C1 segment of cervical spinal cord (tissue), 14 donors: ENCODE data around the gene SLAMF9.

Experiments used
- DNase-seq, 14 donors: peaks; one replicate each; lab custom pipeline; 2025; lab: John Stamatoyannopoulos, UW

The SLAMF9 gene

DNA sequence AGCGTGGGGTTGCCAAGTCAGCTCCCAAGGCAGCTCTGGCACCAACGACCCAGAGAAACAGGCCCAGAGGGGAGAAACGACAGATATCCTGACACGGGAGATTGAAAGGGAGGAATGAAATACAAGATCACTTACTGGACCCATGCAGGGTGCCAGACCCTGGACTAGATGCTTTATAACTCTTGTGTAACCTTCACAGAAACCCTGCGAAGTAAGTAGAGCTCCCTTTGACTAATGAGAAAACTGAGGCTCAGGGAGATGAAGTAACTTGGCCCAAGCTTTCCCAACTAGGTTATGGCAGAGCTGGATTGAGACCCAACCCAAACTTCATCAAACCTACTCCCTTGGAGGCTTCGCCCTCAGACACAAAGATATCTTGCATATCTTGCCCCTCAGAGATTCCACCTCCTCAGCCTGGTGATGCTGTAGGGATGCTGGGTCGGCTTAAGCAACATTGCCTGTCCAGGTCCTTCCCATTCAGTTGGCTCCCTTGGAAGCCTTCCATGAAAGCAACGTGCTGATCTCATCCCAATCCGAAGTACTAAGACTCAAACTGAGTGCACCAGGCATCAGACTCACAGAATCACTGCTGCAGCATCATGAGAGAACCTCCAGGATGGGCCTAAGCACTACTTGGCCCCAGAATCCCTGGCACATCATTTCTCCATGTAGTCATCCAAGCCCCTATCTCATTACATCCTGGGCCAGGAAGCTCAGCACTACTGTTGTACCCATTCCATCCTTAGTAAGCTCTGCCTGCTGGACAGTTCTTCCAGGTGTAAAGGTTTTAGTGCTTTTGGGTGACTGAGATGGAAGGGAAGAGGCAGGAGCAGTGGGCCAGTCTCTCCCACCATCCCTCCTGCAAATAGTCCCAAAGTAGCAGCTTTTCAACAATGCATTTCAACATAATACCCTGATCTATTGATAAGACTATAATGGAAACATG is 7.5 kb downstream of the SLAMF9 start:
- DNase-seq: no peak

DNA sequence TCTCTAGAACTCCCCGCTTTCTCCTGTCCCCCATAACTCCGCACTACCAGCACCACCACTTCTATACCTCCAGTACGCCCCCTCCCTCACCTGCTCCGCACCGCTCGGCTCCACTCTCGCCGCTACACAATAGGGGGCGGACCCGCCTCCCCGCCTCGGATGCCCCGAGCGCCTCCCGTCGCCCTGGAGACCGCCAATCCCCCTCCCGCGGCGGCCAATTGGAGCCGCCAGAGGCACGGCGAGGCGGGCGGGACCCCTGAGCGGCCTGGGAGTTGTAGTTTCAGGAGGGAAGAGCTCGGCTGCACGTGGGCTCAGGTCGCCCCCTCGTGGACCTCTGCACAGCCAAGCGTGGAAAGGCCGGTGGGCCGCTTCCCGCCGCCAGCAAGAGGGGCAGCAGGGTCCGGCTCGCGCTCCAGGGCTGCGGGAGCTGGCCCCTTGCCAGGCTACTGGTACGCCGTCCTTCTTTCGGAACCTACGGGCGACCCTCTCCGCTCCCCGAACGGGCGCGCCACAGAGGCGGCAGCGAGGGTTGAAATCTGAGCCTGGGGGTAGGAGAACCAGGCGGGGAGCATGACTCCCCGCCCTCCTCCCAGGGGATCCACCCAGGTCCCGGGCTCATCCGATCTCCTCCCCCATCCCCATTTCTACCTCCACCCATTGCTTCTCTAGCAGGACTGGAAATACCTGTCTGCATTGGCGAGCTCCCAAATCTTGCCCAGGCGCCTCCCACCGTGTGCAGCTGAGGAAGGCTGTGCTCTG is 8.4 kb downstream of the SLAMF9 start, which contains the start of gene IGSF9:
Gene IGSF9, minus strand, starts transcription at position 131 of the 759 bp plus-strand sequence. CDS start 2,159 bp downstream, outside the sequence.
- DNase-seq: peak in 9 of 14 donors; percentile 9 to 74 (median 33)

DNA sequence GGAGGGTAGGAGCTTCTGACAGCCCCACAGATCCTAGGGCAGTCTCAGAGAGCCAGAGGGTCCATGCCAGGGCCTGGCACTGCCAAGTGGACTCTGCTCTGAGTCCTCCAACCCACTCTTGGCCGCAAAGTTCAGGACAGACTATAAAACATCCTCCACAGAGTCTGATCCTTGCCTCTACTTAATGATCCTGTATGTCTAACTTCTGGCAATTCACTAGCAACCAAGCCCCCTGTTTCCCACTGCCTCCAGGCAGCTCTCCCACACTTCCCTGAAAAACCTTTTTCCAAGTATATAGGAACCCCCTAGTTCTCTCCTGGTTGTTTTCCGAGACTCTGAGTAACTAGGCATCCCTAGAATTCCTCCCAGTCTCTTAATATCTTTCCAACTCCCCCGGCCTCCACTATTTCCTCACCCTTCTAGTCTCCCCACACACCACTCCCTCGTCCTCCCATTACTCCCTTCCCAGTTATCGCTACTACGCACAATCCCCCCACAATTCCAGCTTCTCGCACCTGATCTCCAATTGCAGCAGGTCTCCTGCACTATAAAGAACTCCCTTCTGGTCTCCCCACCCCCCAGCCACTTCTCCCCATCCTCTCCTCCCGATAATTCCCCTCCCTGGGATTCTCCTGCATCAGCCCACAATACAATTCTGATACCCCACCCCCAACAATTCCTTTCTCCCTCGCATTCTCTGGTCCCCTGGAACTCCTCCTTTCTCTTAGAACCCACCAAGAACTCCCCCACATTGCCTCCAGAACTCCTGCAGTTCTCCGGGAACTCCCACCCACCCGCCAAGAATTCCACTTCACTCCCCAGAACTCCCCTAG is 9.2 kb downstream of the SLAMF9 start:
- DNase-seq: no peak

DNA sequence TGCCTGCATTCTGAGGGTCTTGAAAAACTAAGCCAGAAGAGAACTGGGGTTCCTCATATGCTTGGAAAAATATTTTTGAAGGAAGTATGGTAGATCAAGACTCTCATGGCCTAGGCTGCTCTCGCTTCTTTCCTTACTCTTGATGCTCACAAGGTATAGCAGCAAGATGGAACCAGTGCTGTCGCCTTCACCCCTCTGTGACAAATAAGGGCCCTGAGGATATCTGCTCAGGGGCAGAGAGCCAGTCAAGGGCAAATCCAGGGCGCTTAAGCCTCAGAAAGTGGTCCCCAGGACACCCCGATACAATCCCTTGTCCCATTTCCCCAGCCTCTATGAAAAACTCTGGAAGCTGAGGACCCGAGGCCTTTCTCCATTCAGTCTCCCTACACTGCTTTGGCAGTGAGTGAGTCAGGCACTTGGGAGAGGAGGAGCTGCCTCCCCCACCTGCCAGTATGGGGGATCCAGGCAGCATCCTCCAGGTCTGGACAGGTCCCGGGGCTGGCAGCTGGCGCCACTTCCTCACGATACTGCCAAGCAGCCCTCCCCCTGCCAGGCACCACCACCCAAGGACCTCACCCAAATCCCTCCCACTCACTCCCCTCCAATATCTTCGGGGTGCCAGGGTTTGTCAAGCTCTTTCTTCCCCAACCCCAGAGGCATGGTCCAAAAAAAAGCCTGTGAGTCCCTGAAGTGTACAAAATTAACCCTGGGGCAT is 10.0 kb downstream of the SLAMF9 start:
- DNase-seq: no peak

DNA sequence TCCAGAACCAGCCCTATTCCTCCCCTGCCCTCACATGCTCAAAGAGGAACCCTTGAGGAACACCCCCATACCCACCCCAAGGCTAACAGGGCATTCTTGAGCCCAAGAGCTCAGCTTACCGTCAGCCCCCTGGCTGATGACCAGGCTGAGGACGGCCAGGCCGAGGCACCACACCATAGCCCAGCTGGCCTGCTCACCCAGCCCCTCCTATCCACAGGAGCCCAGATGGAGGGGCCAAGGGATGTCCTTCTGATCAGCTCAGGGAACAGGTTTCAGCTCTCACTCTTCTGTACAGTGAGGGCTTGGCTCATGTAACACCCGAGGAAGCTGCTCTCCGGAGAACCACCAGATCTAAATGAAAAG is 10.8 kb downstream of the SLAMF9 start:
- DNase-seq: no peak

DNA sequence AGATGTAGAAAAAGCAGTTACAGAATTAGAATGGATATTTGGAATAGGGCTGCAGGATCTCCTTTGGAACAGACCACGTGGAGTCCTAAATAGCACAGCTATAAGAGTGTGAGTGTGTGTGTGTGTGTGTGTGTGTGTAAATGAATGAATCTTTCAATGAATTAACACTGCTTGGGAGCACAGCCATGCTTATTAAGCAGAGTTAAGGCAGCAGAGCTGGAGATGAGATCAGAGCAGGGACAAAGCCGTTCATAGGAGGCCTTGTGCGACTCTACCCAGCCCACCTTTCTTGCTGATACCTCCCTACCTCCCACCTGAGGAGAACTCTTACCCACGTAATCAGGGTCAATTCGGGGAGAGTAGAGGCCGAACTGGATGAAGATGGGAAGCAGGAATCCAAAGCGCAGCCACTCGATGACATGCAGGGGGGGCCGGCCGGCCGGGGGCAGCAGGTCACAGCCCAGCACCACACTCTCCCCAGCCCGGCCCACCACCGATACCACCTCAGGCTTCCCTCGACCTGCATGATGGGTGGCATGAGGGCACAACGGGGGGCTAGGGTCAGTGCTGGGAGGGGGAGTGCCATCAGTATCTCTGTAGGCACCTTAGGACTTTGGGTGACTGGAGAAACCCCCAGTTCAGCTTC is 11.3 kb downstream of the SLAMF9 start:
- DNase-seq: no peak

DNA sequence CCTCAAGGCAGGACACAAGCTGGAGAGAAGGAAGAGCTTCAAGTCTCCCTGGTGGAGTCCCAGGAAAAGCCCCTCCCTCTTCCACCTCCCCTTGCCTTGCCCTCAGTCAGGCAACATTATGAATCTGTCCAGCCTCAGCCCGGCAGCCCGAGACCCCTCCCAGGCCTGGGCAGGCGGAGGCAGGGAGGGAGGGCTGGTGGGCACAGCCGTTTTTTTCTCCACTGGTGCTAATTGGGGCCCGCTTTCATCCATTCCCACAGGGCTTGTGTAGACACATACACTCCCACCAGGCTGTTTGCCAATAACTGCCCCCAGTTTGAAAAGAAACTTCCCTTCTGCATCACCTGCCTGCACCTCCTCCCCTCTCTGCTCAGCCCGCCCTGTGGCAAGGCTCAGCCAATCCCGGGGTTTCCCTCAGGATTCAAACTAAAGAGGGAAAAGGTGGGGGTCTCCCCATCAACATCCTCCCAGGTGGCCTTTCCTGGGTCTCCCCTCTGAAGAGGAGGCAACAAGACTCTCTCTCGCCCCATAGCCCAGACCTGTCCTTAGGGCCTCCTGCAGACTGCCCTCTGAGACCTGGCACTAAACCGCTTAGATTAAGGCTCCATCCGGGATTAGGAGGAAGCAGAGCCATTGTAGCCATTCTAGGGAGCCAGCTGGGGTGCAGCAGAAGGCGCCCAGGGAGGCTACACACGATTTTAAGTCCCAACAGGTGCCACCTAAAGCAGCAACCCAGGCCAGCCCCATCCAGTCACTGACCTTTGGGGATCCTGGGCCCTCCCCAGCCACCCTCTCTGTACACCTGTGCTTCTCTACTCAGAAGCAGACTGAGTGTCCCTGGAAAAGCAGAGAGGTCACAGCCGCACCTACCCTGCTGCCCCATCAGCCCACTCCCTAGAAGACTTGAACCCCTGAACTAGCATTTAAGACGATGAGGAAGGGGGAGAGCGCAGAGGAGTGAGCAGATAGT is 12.2 kb downstream of the SLAMF9 start:
- DNase-seq: no peak

DNA sequence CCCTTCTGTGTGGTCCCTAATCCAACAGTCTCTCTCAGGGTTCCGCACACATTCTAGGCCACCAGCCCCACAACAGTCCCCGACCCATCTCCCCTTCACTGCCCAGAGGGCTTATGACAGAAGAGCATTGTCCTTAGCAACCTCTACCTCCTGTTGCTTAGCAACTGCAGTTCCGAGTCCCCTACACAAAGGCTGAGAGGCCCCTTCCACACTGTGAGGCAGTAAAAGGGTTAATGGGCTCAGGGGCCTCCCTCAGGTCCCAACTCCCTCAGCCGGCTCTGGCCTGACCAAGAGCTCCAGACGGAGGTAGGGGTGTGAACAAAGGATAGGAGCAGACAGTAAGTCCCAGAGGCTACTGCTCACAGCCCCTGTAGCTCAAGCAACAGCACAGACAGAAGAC is 12.9 kb downstream of the SLAMF9 start:
- DNase-seq: no peak

DNA sequence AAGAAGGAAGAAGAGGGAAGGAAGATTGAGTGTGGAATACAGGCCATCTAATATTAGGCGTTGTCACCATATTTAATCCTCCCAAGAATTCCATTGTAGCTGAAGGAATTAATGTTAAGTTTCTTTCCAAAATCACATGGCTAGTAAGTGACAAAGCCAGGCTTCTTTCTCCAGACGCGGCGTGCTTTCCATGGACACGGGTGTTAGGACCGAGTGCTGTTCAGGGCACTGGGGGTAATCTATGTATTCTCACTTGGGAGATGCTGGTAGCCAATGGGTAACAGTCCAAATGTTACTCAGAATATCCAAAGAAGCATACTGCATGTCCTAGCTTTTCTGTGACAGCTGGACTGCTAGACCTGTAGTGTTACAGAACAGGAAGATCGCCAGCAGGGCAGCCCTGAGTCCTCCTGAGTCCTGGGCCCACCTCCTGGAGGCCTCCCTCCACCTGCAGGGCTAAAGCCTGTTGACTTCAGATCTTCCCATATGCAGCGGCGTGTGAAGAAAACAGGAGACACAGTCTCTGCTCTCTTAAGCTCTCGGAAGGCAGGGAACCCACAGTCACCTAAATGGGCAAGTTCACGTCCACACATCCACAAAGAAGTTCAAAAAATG is 13.9 kb downstream of the SLAMF9 start:
- no peak for DNase-seq

DNA sequence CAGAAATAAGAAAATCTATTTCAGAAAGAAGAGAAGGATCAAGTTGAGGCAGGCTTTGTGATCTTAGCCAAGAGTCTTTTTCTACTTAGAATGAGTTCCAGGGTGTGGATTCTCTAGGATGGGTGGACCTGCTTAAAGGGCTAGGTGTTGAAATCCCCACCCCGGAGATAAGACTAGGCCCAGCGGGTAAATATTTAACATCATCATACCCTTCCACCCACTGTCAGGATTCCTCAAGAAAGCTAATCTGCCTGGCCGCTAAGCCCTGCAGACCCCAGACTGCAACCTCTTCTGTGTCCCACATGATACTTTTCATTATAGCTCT is 14.4 kb downstream of the SLAMF9 start:
- DNase-seq: no peak

DNA sequence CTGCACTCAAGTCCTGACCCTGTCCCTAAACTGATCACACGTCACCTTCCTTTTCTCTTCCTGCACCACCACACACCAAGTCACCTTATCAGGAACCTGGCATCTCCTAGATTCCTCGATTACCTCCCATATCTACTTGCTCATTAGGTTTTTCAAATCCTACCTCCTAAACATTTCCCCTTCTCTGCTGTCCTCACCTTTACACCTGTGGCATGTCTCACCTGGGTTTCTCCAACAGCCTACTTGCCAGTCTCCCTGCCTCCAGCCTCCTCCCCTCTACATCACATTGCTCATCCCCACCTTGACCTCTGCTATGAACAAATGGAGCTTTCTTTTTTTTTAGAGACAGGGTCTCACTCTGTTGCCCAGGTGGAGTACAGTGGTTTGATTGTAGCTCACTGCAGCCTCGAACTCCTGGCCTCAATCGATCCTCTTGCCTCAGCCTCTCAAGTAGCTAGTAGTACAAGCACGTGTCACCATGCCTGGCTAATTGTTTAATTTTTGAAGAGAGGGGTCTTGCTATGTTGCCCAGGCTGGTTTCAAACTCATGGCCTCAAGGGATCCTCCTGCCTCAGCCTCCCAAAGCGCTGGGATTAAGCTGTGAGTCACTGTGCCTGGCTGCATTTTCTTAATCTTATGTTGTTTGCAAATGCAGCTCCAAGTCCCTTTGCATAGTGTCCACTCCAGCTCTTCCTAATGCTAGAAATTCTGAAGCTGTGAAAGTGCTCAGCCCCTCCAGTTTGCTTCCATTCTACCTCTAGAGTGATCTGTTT is 14.9 kb downstream of the SLAMF9 start:
- no peak for DNase-seq

DNA sequence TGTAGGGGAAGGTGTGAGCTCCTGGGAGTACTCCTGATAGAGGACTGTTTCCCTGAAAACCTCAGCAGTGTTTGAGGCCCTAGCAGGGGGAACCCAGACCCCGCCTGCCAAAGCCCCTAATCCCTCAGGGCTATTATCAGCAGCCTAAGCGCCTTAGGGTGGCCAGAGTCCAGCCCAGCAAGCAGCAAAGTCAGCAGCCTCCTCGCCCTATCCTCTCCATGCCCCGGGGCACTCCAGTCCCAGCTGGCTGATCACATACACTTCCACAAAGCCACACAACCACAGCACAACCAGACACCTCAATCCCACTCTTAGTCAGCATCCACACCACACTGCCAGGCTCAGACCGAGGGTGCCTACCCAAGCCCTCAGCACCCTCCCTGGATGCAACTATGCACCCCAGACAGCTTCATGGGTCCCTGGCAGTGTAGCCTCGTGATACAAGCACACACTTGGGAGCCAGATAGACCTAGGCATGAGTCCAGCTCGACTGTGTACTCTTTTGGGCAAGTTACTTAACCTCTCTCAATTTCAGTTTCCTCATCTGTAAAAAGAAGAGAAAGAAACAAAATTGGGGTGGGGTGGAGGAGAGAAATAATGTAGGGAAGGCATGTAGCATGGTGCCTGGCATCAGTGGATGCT is 15.7 kb downstream of the SLAMF9 start:
- DNase-seq: no peak

DNA sequence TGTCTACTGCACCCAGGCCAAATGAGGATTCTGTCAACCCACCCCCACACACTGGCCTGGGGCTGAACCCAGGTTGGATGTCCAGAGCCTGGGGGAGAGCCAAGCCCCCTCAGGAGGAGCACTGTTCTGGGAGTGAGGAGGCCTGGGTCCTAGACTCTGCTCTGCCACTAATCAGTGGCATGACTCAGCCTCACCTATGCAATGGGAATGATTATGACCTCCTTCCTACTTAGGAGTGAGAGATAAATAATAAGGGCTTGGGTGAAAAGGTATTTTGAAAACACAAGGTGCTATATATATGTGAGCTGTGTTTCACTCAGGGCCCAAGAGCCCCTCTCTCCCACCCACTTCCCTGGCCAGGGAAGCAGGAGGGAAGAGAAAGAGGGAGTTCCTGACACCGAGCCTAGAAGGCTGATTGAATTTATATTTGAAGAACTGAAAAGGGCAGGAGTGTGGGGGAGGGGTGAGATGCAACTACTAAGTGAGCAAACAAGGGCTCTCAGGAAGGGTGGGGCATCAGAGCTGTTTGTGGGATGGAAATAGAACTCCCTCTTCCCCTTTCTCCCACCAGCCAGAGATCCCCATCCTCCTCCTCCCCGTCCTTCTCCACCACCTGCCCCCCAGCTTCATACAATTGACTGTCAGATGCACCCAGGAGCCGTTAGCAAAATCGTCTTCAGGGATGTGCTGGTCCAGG is 16.8 kb downstream of the SLAMF9 start:
- DNase-seq: no peak

DNA sequence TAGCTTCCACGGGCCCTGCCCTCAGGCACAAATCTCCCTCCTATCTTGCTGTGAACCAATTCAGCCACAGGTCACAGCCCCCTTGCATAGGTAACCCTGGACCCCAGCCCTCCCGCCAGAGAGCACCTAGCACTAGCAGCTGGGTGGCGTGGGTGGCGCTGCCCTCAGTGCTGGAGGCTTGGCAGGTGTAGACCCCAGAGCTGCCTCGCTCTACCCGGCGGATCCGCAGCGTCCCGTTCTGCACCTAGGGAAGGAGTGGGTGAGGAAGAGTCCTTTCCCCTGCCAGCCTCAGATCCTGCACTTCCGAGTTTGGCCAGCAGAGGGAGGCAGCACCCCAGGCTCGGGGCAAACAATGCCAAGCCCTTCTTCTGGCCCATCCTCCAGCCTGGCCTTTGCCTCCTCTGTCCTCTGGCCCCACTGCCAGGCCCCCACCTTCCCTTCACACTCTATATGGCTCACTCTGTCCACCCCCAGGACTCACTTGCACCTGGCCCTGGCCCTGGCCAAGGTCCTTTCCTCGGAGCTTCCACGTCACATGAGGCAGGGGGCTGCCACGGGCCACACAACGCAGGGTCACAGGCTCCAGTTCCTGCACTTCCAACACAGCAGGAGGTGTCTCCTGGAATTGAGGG is 17.6 kb downstream of the SLAMF9 start:
- DNase-seq: peak in 10 of 14 donors; percentile 8 to 54 (median 18)

DNA sequence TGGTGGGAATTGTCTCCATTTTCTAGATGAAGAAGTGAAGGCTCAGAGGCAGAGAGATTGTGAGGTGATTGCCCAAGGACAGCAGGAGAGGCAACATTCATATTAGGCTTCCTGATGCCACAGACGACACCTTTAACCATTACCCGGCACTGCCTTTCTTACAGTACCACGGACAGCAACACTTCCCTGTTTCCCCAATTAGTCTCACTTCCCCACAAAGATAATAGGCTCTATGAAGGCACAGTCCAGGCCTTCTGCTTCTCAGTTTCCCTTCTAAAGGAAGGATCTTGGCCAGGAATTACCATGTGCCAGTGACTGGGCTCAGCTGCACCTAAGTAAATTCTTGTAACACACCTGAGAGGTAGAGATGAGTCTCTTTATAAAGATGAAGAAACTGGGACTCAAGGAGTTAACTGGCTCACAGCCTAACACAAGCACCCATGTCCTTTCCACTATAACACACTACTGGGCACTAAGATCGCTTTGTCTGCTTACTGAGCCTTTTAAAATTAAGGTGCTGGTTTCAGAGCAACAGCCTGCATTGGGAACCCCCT is 18.2 kb downstream of the SLAMF9 start:
- DNase-seq: no peak

DNA sequence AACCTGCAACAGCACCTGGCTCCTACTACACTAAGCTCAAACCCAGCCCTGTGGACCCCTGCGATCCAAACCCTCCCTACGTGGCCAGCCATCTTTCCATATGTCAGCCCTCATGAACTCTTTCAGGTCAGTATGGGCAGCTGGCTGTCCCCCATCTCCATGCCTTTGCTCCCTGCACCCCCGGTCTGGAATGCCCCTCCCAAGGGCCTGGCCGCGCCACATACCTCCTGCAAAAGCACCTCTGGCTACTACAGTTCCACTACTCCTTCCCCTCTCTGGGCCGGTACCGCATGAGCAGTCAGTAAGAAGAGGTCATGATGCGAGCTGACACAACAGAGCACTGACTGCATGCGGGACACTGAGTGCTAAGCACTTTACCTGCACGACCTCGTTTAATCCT is 18.7 kb downstream of the SLAMF9 start:
- DNase-seq: no peak
